GM21576 (cell line): ENCODE measurements around the gene PITPNC1.
"Not testable (repeated sequence)": the region's sequence is repeated elsewhere in the genome, so short reads cannot be mapped to it uniquely, and the experiment has no call there.

Source experiments
- ATAC-seq: cut with Tn5 transposase; IDR thresholded peaks from one replicate; pipeline ENCODE4 v1.9.1; 2021; ENCODE audit warnings: mild to moderate bottlenecking, moderate library complexity; ENCODE audit not compliant: unreplicated experiment

Gene PITPNC1

GRCh38 chr17:67452681-67453554 lies 75.8 kb downstream of the PITPNC1 start:
- no peak for ATAC-seq

GRCh38 chr17:67456103-67456502 lies 79.0 kb downstream of the PITPNC1 start:
- no peak for ATAC-seq

GRCh38 chr17:67456889-67457288 lies 79.8 kb downstream of the PITPNC1 start:
- ATAC-seq = no peak

GRCh38 chr17:67458203-67458602 lies 81.1 kb downstream of the PITPNC1 start:
- no peak for ATAC-seq

GRCh38 chr17:67459985-67460384 lies 82.9 kb downstream of the PITPNC1 start:
- ATAC-seq = no peak

- ATAC-seq = no peak
These were observed 84.2 kb downstream of the PITPNC1 start for GRCh38 chr17:67461228-67461780.

- ATAC-seq = no peak
These were observed 84.8 kb downstream of the PITPNC1 start for GRCh38 chr17:67461876-67462275.

- ATAC-seq = no peak
These were observed 89.2 kb downstream of the PITPNC1 start for GRCh38 chr17:67466251-67466796.

- no peak for ATAC-seq
These were observed 90.7 kb downstream of the PITPNC1 start for GRCh38 chr17:67467500-67468455.

- no peak for ATAC-seq
These were observed 92.3 kb downstream of the PITPNC1 start for GRCh38 chr17:67469208-67469980.

- ATAC-seq = no peak
These were observed 93.1 kb downstream of the PITPNC1 start for GRCh38 chr17:67470163-67470562.

- ATAC-seq = no peak
These were observed 94.0 kb downstream of the PITPNC1 start for GRCh38 chr17:67471118-67471517.

GRCh38 chr17:67472606-67473005 lies 95.5 kb downstream of the PITPNC1 start:
- ATAC-seq = not testable (repeated sequence)

- ATAC-seq = no peak
These were observed 97.1 kb downstream of the PITPNC1 start for GRCh38 chr17:67474081-67474661.

GRCh38 chr17:67475161-67475937 lies 98.3 kb downstream of the PITPNC1 start:
- ATAC-seq = no peak

GRCh38 chr17:67476787-67477335 lies 99.8 kb downstream of the PITPNC1 start:
- ATAC-seq = no peak

GRCh38 chr17:67477687-67478086 lies 100.6 kb downstream of the PITPNC1 start:
- no peak for ATAC-seq

GRCh38 chr17:67478401-67479041 lies 101.4 kb downstream of the PITPNC1 start:
- no peak for ATAC-seq
